IPS DF 6.9 (cell line): ENCODE data around the gene LRRC61.
"Not testable (repeated sequence)": the region's sequence is repeated elsewhere in the genome, so short reads cannot be mapped to it uniquely, and the experiment has no call there.

Experiments used
- DNase-seq: peaks from one replicate; pipeline ENCODE4 v3.0.0-alpha.2; 2013; ENCODE audit warnings: low read depth, low spot score
- H3K27ac ChIP-seq: one replicate; pipeline ENCODE4 v1.5.1; 2013; ENCODE audit warnings: low read length, control low read depth
- H3K27me3 ChIP-seq: 2 replicates; pipeline ENCODE4 v1.6.1; 2013; ENCODE audit warnings: mild to moderate bottlenecking, low read length; ENCODE audit not compliant: control insufficient read depth, insufficient read depth
- H3K36me3 ChIP-seq: 2 replicates; pipeline ENCODE4 v1.6.1; 2013; ENCODE audit warnings: low read length; ENCODE audit not compliant: control insufficient read depth, insufficient read depth
- H3K4me1 ChIP-seq: 2 replicates; pipeline ENCODE4 v1.6.1; 2013; ENCODE audit warnings: low read length; ENCODE audit not compliant: control insufficient read depth, insufficient read depth
- H3K4me3 ChIP-seq: 2 replicates; pipeline ENCODE4 v1.5.1; 2013; ENCODE audit warnings: mild to moderate bottlenecking, low read length
- H3K9me3 ChIP-seq: 2 replicates; pipeline ENCODE4 v1.6.1; 2013; ENCODE audit warnings: low read length, inconsistent platforms; ENCODE audit not compliant: control insufficient read depth, insufficient read depth
- WGBS: extraction: QIAGEN DNeasy Blood & Tissue Kit; methylation state at CpG from one replicate; pipeline ENCODE4 v1.1.7; 2013; ENCODE audit warnings: mixed read lengths, missing lambda C conversion rate; ENCODE audit not compliant: insufficient read length, insufficient coverage; 5-methylcytosine and 5-hydroxymethylcytosine counted together

LRRC61 gene, protein sequence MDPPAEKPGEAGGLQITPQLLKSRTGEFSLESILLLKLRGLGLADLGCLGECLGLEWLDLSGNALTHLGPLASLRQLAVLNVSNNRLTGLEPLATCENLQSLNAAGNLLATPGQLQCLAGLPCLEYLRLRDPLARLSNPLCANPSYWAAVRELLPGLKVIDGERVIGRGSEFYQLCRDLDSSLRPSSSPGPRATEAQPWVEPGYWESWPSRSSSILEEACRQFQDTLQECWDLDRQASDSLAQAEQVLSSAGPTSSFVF

DNA sequence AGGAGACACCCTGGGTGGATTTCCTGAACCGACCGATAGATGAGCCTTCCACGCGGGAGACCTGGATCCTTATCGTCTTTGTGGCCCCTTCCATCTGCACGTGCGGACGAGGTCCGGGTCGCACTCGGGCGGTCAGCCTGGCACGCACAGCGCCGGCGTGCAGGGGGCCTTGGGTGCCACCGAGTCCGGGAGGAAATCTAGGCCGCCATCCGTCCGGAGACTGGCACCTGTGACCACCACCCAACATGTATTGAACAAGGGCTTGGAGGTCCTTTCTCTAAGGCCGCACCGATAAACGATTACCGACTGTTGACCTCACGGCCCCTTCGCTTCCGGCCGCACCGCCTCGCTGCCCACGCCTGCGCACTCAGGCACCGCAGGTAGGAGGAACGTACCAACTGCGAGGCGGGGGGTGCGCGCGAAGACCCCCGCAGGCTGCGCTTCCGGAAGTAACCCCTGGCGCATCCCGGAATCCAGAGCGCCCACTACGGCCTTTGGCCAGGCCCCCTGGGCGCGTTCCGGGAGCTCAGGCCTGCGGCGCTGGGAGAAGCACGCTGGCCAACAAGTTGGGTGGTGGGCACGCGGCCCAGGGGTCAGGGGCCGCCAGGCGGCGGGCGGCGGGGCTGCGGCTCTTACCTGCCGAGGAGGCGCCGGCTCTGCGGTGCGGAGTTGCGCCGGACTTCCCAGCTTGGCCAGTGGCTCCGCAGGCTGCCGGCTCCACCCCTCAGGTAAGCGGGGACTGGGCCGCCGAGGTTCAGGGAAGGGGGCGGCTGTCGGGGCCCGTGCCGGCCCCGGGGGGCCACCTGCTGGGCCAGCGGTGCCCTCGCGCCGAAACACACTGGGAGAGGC, at the start of gene LRRC61, which contains the start of gene ACTR3C:
LRRC61 (plus strand) TSS at position 523 of the 849 bp plus-strand sequence. CDS start 13,507 bp downstream, outside the sequence.
ACTR3C (minus strand) TSS at position 713 of the 849 bp plus-strand sequence. CDS start 28,249 bp downstream, outside the sequence.
- H3K4me3 ChIP-seq = peak within 1 kb of the TSS; percentile 44; the same call in 1 of the 2 replicates
- no peak within 1 kb of the TSS for H3K27ac ChIP-seq
- no peaks in the 10 kb centered on the region for H3K27me3 ChIP-seq
- no peaks in the 10 kb centered on the region for H3K4me1 ChIP-seq
- no peaks in the 10 kb centered on the region for H3K9me3 ChIP-seq
- DNase-seq = no peak
- no peaks in the 10 kb centered on the region for H3K36me3 ChIP-seq
- no CpG with 5 or more reads among the region's 82 CpGs for WGBS

DNA sequence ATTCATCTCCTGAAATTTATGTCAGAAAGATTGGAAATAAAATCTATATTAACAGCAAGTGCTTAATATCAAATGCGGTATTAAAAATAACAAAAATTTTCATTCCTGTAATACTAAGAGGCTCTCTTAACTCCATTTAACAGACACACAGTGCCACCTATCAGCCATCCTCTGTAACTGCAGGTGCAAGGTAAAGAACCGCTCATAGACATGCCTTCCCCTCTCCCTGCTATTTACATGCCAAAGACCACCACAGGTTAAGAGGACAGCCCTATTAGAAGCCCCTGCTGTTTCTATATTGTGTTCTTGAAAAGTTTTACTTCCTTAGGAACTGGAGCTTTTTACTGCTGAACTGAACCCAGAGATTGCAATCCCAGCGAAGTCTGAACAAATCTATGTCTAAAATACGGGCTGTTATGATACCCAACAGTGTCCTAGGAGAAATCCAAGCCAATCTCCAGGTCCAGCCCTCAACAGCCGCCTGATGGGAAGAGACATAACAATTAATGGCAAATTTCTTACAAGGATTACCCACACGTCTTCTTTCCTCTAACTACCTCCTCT, 46.9 kb upstream of the LRRC61 start:
- WGBS = no CpG with 5 or more reads among the region's 6 CpGs
- H3K9me3 ChIP-seq, H3K4me3 ChIP-seq, H3K27me3 ChIP-seq, H3K4me1 ChIP-seq, H3K27ac ChIP-seq, DNase-seq, H3K36me3 ChIP-seq: not testable (repeated sequence)

DNA sequence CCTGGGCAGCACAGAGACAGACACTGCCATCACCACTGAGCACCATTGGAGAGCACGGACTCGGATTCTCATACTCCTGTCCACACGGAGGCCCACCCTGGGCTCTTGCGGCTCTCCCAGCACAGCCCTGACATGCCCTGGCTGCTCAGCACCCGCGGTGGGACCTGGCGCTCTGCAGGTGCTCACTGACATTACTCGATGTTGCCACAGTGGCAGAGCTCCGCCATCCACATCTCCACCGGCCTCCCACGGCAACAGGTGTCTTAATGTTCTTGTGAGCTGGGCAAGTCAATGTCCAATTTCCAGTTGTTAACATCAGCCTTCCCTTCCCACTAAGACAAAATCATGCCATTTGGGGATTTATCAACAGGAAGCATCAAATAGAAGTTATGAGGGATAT, 44.8 kb upstream of the LRRC61 start:
- H3K27me3 ChIP-seq, H3K36me3 ChIP-seq, H3K27ac ChIP-seq, H3K4me3 ChIP-seq, H3K9me3 ChIP-seq, DNase-seq, H3K4me1 ChIP-seq: not testable (repeated sequence)
- WGBS = no CpG with 5 or more reads among the region's 11 CpGs

DNA sequence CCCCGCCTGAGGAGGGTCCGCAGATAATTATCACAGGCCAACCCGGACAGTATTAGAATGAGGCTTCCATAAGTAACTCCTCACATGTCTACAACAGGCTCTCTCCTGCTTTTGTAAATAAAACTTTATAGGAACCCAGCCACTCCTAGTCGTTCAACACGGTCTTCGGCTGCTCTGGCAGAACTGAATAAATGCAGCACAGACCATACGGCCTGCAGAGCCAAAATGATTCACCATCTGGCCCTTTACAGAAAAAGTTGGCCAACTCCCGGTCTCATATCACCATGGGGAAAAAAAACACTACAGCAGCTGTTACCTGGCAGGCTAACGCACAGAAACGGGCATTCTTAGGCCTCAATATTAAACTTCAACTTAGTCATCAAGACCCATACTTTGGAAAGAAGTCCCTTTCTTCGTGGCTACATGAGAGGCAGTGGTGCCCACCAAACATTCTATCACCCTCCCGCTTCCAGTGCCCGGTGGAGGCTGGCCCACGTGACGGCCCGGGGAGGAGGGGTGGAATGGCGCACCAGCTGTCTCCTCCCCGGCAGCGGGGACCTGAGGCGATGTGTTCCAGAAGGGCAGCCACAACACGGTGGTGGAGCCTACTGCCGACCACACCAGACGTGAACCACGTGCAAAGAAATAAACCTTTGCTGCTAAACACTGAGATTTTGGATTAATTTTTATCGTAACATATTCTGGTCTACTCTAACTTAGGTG, 41.3 kb upstream of the LRRC61 start:
- not testable (repeated sequence) for H3K9me3 ChIP-seq, DNase-seq, H3K4me3 ChIP-seq, H3K27ac ChIP-seq, H3K27me3 ChIP-seq, H3K36me3 ChIP-seq, H3K4me1 ChIP-seq
- WGBS = no CpG with 5 or more reads among the region's 25 CpGs

DNA sequence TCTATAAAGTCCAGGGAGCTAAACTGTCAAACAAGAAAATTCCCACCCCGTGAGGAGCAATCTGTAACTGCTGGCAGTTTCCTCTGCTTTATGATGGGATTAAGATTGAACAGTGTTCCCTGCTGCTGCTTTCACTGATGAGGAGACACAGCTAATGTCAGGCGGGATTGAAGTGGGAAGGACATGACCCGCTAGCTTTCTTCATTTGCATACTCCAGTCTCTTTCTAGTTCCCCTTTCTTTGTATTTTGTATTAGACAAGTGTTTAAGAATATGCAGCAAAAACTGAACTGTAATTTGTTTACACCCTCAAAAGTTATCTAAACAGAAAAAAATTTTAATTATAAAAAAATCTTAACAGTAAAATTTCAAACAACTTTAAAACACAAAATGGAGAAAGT, 40.0 kb upstream of the LRRC61 start:
- not testable (repeated sequence) for H3K27me3 ChIP-seq, H3K36me3 ChIP-seq, H3K4me1 ChIP-seq, H3K9me3 ChIP-seq, H3K4me3 ChIP-seq, DNase-seq, H3K27ac ChIP-seq
- WGBS = no CpG with 5 or more reads among the region's 3 CpGs

DNA sequence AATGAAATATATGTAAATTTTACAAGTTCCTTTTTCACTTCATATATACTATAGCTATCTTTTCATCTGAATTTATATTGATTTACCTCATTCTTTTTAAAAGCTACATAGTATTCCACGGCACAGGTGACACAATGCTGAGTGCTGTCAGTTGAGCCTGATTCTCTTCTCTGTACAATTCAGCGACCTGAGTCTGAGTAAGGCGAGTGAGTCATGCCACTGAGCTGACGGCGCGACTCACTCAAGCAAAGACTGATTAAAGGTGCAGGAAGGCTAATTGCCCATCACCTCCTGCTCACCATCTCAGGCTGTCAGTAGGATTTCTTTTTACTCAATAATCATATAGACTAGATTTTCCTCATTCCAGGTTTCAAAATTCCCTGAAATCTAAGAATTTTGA, 39.5 kb upstream of the LRRC61 start:
- WGBS = no CpG with 5 or more reads among the region's 6 CpGs
- not testable (repeated sequence) for H3K9me3 ChIP-seq, H3K27me3 ChIP-seq, DNase-seq, H3K27ac ChIP-seq, H3K4me1 ChIP-seq, H3K4me3 ChIP-seq, H3K36me3 ChIP-seq

DNA sequence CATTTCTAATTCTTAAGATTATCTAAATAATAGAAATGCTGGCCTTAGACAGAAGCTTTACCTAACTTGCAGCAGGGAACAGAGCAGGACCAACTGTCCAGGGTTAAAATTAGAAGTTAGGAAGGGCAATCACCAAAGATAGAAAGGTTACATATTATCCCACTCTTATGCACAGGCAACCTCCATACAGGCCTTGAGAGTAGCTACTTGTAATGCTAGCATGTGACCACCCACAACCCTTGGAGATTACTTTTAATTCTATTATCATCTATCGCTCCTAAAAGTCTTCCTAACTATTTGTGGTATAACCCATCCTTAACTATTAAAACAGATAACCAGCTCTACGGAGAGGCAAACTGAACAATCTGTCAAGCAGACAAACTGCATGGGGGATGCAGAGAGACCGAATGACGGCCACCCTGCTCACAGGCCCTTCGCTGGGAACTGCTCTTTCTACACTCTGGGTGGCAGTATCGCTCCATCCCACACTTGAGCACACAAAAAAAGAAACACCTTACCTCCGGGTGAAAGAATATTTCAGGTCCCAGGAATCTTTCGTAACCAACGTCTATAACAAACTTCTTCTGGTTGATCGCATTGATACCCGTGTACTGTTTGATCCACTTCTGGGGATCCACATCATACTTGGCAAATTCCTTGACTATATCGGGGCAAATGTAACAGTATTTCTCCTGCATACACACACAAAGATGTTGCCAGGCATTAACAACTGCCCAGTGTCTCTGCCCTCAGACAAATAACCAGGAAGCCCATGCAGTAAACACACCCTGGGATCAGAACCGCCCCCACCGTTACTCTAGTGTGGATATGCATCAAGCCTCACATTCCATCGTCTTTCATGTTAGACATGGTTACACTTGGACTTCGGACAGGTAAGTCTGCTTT, 37.1 kb upstream of the LRRC61 start:
- DNase-seq, H3K4me1 ChIP-seq, H3K27ac ChIP-seq, H3K9me3 ChIP-seq, H3K27me3 ChIP-seq, H3K4me3 ChIP-seq, H3K36me3 ChIP-seq: not testable (repeated sequence)
- no CpG with 5 or more reads among the region's 16 CpGs for WGBS

DNA sequence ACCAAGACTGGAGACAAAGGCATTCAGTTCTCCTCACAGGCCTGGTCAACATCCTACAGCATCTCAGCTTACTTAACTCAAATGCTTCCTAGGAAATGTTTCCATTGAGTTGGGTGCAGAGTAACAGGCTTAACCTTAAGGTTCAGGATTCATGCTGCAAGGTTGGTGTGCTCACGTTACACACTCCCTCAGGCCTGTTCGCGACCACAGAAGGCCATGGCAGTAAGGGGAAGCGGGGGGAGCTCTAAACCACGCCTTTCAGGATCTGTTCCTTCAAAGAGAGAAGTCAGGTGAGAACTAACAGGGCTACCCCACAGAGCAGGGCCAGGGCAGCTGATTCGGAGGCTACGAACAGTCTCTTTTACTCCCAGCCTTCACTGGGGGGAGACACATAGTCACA, 35.3 kb upstream of the LRRC61 start:
- not testable (repeated sequence) for H3K4me3 ChIP-seq, H3K4me1 ChIP-seq, H3K9me3 ChIP-seq, H3K27me3 ChIP-seq, H3K27ac ChIP-seq, DNase-seq, H3K36me3 ChIP-seq
- WGBS = no CpG with 5 or more reads among the region's 7 CpGs

DNA sequence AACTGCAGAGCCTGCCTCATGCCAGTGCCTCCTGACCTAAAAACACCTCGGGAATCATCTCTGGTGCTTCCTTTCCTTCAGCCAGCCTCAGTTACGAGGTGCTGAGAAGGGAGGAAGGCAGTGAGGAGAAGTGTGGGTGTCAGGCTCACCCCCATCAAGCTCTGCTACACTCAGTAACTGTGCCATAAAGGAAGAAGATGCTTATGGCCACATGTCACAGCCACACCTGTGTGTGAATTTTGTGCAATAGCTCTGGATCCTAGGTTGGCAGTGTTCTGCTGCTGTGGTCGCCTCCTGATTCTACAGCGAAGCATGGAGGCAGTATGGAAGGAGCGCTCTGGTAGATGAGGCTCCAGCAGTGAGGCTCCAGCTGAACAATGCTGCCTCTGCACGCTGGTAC, 34.3 kb upstream of the LRRC61 start:
- not testable (repeated sequence) for H3K27me3 ChIP-seq, DNase-seq, H3K4me1 ChIP-seq, H3K9me3 ChIP-seq, H3K4me3 ChIP-seq, H3K36me3 ChIP-seq, H3K27ac ChIP-seq
- WGBS = no CpG with 5 or more reads among the region's 6 CpGs
